ENCODE data around the gene PROC.

PROC gene

GRCh38 chr2:127414638-127415592 lies 3.3 kb upstream of the PROC start:
- DNase-seq (ENCODE audit: low read depth): no peak

GRCh38 chr2:127415593-127416505 lies 2.4 kb upstream of the PROC start:
- DNase-seq (ENCODE audit: low read depth): no peak

GRCh38 chr2:127416506-127417001 lies 1.7 kb upstream of the PROC start:
- no peak for DNase-seq (ENCODE audit: low read depth)

- no peak for DNase-seq (ENCODE audit: low read depth)
These were observed 821 bp upstream of the PROC start for GRCh38 chr2:127417406-127417805.

GRCh38 chr2:127419112-127419430 lies 844 bp downstream of the PROC start:
- no peak for DNase-seq (ENCODE audit: low read depth)

- no peak for DNase-seq (ENCODE audit: low read depth)
These were observed 1.3 kb downstream of the PROC start for GRCh38 chr2:127419448-127420038.

GRCh38 chr2:127420039-127420864 lies 2.0 kb downstream of the PROC start:
- DNase-seq (ENCODE audit: low read depth): no peak

- no peak for DNase-seq (ENCODE audit: low read depth)
These were observed 3.0 kb downstream of the PROC start for GRCh38 chr2:127421116-127421800.

- no peak for DNase-seq (ENCODE audit: low read depth)
These were observed 3.8 kb downstream of the PROC start for GRCh38 chr2:127421871-127422558.

- DNase-seq (ENCODE audit: low read depth): no peak
These were observed 4.6 kb downstream of the PROC start for GRCh38 chr2:127422559-127423477.

GRCh38 chr2:127423478-127423843 lies 5.2 kb downstream of the PROC start:
- DNase-seq (ENCODE audit: low read depth): no peak

- no peak for DNase-seq (ENCODE audit: low read depth)
These were observed 5.7 kb downstream of the PROC start for GRCh38 chr2:127423880-127424279.

GRCh38 chr2:127424598-127425520 lies 6.6 kb downstream of the PROC start:
- no peak for DNase-seq (ENCODE audit: low read depth)

- no peak for DNase-seq (ENCODE audit: low read depth)
These were observed 7.6 kb downstream of the PROC start for GRCh38 chr2:127425540-127426490.

- no peak for DNase-seq (ENCODE audit: low read depth)
These were observed 8.5 kb downstream of the PROC start for GRCh38 chr2:127426501-127427354.

Measured in GM04504 (cell line).